Measurements from ENCODE around the gene VWC2. TPM values are rescaled to one million over a fixed set of nuclear protein-coding genes. Genes with fewer than 3 reads are reported as not detected.

Gene VWC2
- total and polyA plus RNA-seq, 2 of the 8 experiments (the other 6 are each of a cell fraction or from before 2014, with no cell fraction given): 0.24 to 0.30 TPM

GRCh38 chr7:49800031-49800430 lies 26.6 kb downstream of the VWC2 start (continued):
- TF ChIP-seq KDM4A (IDR thresholded peaks at IDR 0.05; ENCODE audit: low read depth, low read length, severe bottlenecking) (no peak), CTBP2 (IDR thresholded peaks at IDR 0.05; ENCODE audit: borderline replicate concordance, insufficient read depth, insufficient read length, low read length) (no peak), POU5F1 (IDR thresholded peaks at IDR 0.05; ENCODE audit: low read depth, low read length) (no peak), NANOG (IDR thresholded peaks at IDR 0.05; ENCODE audit: insufficient read depth, low read depth, low read length, poor library complexity, severe bottlenecking) (no peak), TEAD4 (IDR thresholded peaks at IDR 0.05; ENCODE audit: low read depth, low read length) (no peak)

Data from H1 (cell line).